GM12892 (cell line): ENCODE results near the gene CASKIN2.

Experiments
- POLR2AphosphoS5 ChIP-seq: IDR thresholded peaks from 2 replicates; pipeline ENCODE4 v1.6.1; 2011; ENCODE audit warnings: low read depth, low read length, control low read depth
- TAF1 ChIP-seq: IDR thresholded peaks from 2 replicates; pipeline ENCODE4 v1.6.1; 2011; ENCODE audit warnings: low read depth, mild to moderate bottlenecking, control low read depth, low read length, borderline replicate concordance

DNA sequence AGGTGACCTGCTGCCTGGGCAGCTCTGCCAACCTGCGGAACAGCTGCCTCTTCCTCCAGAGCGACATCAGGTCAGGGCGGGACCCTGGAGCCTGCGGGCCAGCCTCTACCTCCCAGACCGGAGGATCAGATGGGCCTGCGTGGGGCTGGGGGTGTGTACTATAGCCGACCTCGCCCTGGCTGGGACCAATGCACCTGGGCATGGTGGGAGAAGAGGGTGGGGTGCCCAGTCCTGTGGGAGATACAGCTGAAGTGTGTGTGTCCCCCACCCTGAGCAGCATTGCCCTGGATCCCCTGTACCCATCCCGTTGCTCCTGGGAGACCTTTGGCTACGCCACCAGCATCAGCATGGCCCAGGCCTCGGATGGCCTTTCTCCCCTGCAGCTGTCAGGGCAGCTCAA is 19.3 kb downstream of the CASKIN2 start:
- no peak for TF ChIP-seq TAF1
- no peak for TF ChIP-seq POLR2AphosphoS5
